Trophoblast cell (in vitro differentiated cells and primary cell): Measurements from ENCODE around the gene ZC3H7B.
A peak's percentile ranks its signal among the peaks of the same experiment; 100 is the strongest.

ENCODE experiments used
- DNase-seq, 2 donors: peaks; one replicate each; pipeline ENCODE4 v3.0.0-alpha.2; 2016
- H2AFZ ChIP-seq: 2 replicates; pipeline ENCODE4 v1.6.1; 2013; ENCODE audit warnings: low read length, moderate library complexity, mild to moderate bottlenecking; ENCODE audit not compliant: insufficient read depth, poor library complexity
- H2AK5ac ChIP-seq: 2 replicates; pipeline ENCODE4 v1.6.1; 2013; ENCODE audit warnings: mild to moderate bottlenecking, low read length
- H2BK120ac ChIP-seq: 2 replicates; pipeline ENCODE4 v1.6.1; 2013; ENCODE audit warnings: low read length, mild to moderate bottlenecking, moderate library complexity; ENCODE audit not compliant: insufficient read depth, poor library complexity
- H2BK12ac ChIP-seq: 2 replicates; pipeline ENCODE4 v1.6.1; 2013; ENCODE audit warnings: mild to moderate bottlenecking, low read length, moderate library complexity
- H2BK5ac ChIP-seq: 2 replicates; pipeline ENCODE4 v1.6.1; 2013; ENCODE audit warnings: low read length, low read depth, moderate library complexity, mild to moderate bottlenecking; ENCODE audit not compliant: poor library complexity
- H3K14ac ChIP-seq: 2 replicates; pipeline ENCODE4 v1.6.1; 2013; ENCODE audit warnings: mild to moderate bottlenecking, low read length
- H3K18ac ChIP-seq: 2 replicates; pipeline ENCODE4 v1.6.1; 2013; ENCODE audit warnings: mild to moderate bottlenecking, low read length
- H3K23ac ChIP-seq: 2 replicates; pipeline ENCODE4 v1.6.1; 2013; ENCODE audit warnings: low read length
- H3K27ac ChIP-seq: 2 replicates; pipeline ENCODE4 v1.5.1; 2013; ENCODE audit warnings: low read depth, mild to moderate bottlenecking, inconsistent platforms, low read length, moderate library complexity
- H3K27me3 ChIP-seq: 2 replicates; pipeline ENCODE4 v1.6.1; 2013; ENCODE audit warnings: inconsistent platforms, mild to moderate bottlenecking, low read length, moderate library complexity; ENCODE audit not compliant: insufficient read depth
- H3K36me3 ChIP-seq, 2 experiments: 1 replicate in 1 of 2; 2 replicates in 1 of 2; pipeline ENCODE4 v1.6.1; 2013; ENCODE audit warnings: low read length in 2 of 2, mild to moderate bottlenecking in 2 of 2, moderate library complexity in 1 of 2; ENCODE audit not compliant: insufficient read depth in 2 of 2, control insufficient read depth in 1 of 2
- H3K4ac ChIP-seq: 2 replicates; pipeline ENCODE4 v1.6.1; 2013; ENCODE audit warnings: low read depth, mild to moderate bottlenecking, low read length, moderate library complexity
- H3K4me1 ChIP-seq, 2 experiments: 1 replicate in 1 of 2; 2 replicates in 1 of 2; pipeline ENCODE4 v1.6.1; 2013; ENCODE audit warnings: low read length in 2 of 2, mild to moderate bottlenecking in 2 of 2, moderate library complexity in 1 of 2; ENCODE audit not compliant: insufficient read depth in 2 of 2, control insufficient read depth in 1 of 2
- H3K4me2 ChIP-seq: 2 replicates; pipeline ENCODE4 v1.6.1; 2013; ENCODE audit warnings: inconsistent platforms, mild to moderate bottlenecking, low read length, moderate library complexity
- H3K4me3 ChIP-seq: 2 replicates; pipeline ENCODE4 v1.5.1; 2013; ENCODE audit warnings: mild to moderate bottlenecking, low read depth, low read length, inconsistent platforms
- H3K79me1 ChIP-seq: one replicate; pipeline ENCODE4 v1.6.1; 2013; ENCODE audit warnings: low read length
- H3K79me2 ChIP-seq: 2 replicates; pipeline ENCODE4 v1.6.1; 2013; ENCODE audit warnings: low read length, mild to moderate bottlenecking; ENCODE audit not compliant: control insufficient read depth, insufficient read depth, poor library complexity
- H3K9ac ChIP-seq: 2 replicates; pipeline ENCODE4 v1.6.1; 2013; ENCODE audit warnings: mild to moderate bottlenecking, low read length
- H3K9me3 ChIP-seq: 2 replicates; pipeline ENCODE4 v1.6.1; 2013; ENCODE audit warnings: low read depth, mild to moderate bottlenecking, control low read depth, inconsistent platforms, low read length; ENCODE audit not compliant: insufficient read depth
- H4K12ac ChIP-seq: 2 replicates; pipeline ENCODE4 v1.6.1; 2013; ENCODE audit warnings: low read depth, mild to moderate bottlenecking, low read length, moderate library complexity
- H4K8ac ChIP-seq: 2 replicates; pipeline ENCODE4 v1.6.1; 2013; ENCODE audit warnings: low read depth, mild to moderate bottlenecking, low read length, moderate library complexity
- H4K91ac ChIP-seq: one replicate; pipeline ENCODE4 v1.6.1; 2013; ENCODE audit warnings: low read depth, mild to moderate bottlenecking, low read length, moderate library complexity
- WGBS: extraction: QIAGEN DNeasy Blood & Tissue Kit; methylation state at CpG from one replicate; pipeline ENCODE4 v1.1.7; 2013; ENCODE audit warnings: missing lambda C conversion rate; ENCODE audit not compliant: insufficient read length, insufficient coverage; ENCODE audit errors: extremely low coverage; 5-methylcytosine and 5-hydroxymethylcytosine counted together

Gene ZC3H7B

DNA sequence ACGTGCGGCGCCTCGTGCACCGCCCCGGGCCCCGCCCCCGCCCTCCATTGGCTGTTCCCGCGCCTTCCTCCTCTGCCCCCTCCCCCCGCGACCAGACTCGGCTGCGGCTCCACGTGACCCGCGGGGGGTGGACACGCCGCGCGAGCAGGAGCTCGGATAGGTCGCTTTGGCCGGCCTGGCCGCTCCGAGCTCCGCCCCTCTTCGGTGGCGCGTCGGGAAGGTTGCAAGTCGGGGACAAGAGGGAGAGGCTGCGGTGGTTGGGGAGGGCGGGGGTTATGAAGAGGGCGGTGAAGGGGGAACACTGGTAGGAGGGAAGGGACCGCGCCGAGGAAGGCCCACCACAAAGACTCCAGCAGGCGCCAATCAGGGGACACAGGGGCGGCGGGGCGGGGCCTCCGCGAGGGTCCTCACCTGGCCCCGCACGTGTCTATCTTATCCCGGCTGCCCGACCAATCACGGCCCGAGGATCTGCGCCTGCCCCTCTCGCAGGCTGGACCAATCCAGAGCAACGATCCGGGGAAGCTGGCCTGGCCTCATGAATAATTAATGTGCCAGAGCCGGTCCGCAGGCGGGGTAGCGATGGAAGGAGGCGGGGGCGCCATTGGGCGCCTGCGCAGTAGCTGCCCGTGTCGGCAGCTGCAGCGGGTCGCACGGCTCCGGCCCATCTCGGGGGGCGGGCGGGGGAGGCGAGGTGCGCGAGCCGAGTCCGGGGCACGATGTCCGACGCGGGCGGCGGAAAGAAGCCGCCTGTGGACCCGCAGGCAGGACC, 80.2 kb downstream of the ZC3H7B start, which contains the start of gene TEF:
Gene TEF, plus strand, starts transcription at position 614 of the 769 bp plus-strand sequence. Its CDS starts 103 bp downstream, at position 717.
- peak within 1 kb of the TSS; percentile 75 for H3K4me3 ChIP-seq
- peak within 1 kb of the TSS; percentile 42 for H2BK12ac ChIP-seq
- H3K27me3 ChIP-seq, result no peaks in the 10 kb centered on the region
- H3K23ac ChIP-seq, result no peak within 1 kb of the TSS
- peak within 1 kb of the TSS; percentile 88 for H3K4me2 ChIP-seq
- peak within 1 kb of the TSS; percentile 92 for H4K91ac ChIP-seq
- H2BK5ac ChIP-seq, result peak within 1 kb of the TSS; percentile 86
- H2BK120ac ChIP-seq, result peak within 1 kb of the TSS; percentile 88
- peak within 1 kb of the TSS; percentile 94 for H3K14ac ChIP-seq
- H2AFZ ChIP-seq, result peak within 1 kb of the TSS; percentile 96
- H3K9me3 ChIP-seq, result no peaks in the 10 kb centered on the region
- peaks cover 8 to 14% of the 10 kb centered on the region in 2 experiments for H3K4me1 ChIP-seq
- peaks cover 9% of the 10 kb centered on the region for H3K79me1 ChIP-seq
- peak within 1 kb of the TSS; percentile 62 for H3K27ac ChIP-seq
- peak within 1 kb of the TSS; percentile 92 for H4K8ac ChIP-seq
- peak within 1 kb of the TSS; percentile 83 for H3K18ac ChIP-seq
- H2AK5ac ChIP-seq, result no peak within 1 kb of the TSS
- DNase-seq, result peak; percentile 98
- peak within 1 kb of the TSS; percentile 82 for H3K4ac ChIP-seq
- H3K79me2 ChIP-seq, result peaks cover 2% of the 10 kb centered on the region
- no peak within 1 kb of the TSS for H3K9ac ChIP-seq
- H3K36me3 ChIP-seq, result no peaks in the 10 kb centered on the region
- H4K12ac ChIP-seq, result peak within 1 kb of the TSS; percentile 81
- WGBS, result no CpG with 5 or more reads among the region's 84 CpGs

DNA sequence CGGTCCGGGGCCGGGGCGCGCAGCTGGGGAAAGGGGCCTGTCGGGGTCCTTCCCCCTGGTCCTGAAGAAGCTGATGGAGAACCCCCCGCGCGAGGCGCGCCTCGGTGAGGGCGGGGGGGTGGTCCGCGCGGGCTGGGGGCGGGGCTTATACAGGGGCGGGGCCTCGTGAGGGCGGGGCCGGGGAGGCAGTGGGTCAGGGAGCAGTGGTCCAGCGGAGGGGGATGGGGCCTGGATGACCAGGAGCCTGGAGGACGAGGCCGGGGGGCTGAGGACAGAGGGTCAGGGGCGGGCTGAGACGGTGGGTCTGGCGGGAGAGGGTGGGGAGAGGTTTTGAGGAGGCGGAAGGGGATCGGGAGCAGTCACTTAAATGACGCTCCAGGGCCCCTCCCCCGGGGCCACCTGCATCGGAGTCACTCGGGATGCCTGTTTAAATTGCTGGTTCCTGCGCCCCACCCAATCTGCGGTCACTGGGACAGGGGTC, 80.8 kb downstream of the ZC3H7B start:
- Histone ChIP-seq H3K4me2 (peak overlapping the region; percentile 70), H3K9me3 (no peaks in the 10 kb centered on the region), H2AK5ac (no peak overlapping the region), H3K36me3 (no peaks in the 10 kb centered on the region), H3K23ac (no peak overlapping the region), H4K12ac (peak overlapping the region; percentile 81), H3K14ac (peak overlapping the region; percentile 88), H4K91ac (peak overlapping the region; percentile 92), H3K79me1 (peaks cover 9% of the 10 kb centered on the region), H4K8ac (peak overlapping the region; percentile 92), H3K4me1 (peaks cover 8 to 14% of the 10 kb centered on the region in 2 experiments), H3K4me3 (peak overlapping the region; percentile 75), H3K79me2 (peaks cover 2% of the 10 kb centered on the region), H3K4ac (peak overlapping the region; percentile 82), H2BK120ac (peak overlapping the region; percentile 75), H3K18ac (peak overlapping the region; percentile 83), H2BK5ac (peak overlapping the region; percentile 68), H3K27ac (no peak overlapping the region), H2AFZ (peak overlapping the region; percentile 91), H3K27me3 (no peaks in the 10 kb centered on the region), H3K9ac (no peak overlapping the region), H2BK12ac (no peak overlapping the region)
- peak; percentile 25 to 38 for DNase-seq
- WGBS, result no CpG with 5 or more reads among the region's 35 CpGs

GRCh38 chr22:41382610-41383009, 81.3 kb downstream of the ZC3H7B start:
- no peak overlapping the region for H2AK5ac ChIP-seq
- H3K18ac ChIP-seq, result no peak overlapping the region
- H2BK120ac ChIP-seq, result no peak overlapping the region
- H3K27ac ChIP-seq, result no peak overlapping the region
- no peak overlapping the region for H2BK5ac ChIP-seq
- peaks cover 9% of the 10 kb centered on the region for H3K79me1 ChIP-seq
- H3K4me3 ChIP-seq, result no peak overlapping the region
- H2AFZ ChIP-seq, result peak overlapping the region; percentile 91
- H2BK12ac ChIP-seq, result no peak overlapping the region
- H4K12ac ChIP-seq, result peak overlapping the region; percentile 54
- no peaks in the 10 kb centered on the region for H3K27me3 ChIP-seq
- no peak overlapping the region for H3K14ac ChIP-seq
- DNase-seq, result no peak
- H3K9me3 ChIP-seq, result no peaks in the 10 kb centered on the region
- peaks cover 8 to 14% of the 10 kb centered on the region in 2 experiments for H3K4me1 ChIP-seq
- no CpG with 5 or more reads among the region's 19 CpGs for WGBS
- no peak overlapping the region for H3K9ac ChIP-seq
- H3K36me3 ChIP-seq, result peaks cover 2 to 3% of the 10 kb centered on the region in 2 experiments
- H4K91ac ChIP-seq, result no peak overlapping the region
- no peak overlapping the region for H3K23ac ChIP-seq
- H3K79me2 ChIP-seq, result peaks cover 2% of the 10 kb centered on the region
- no peak overlapping the region for H4K8ac ChIP-seq
- no peak overlapping the region for H3K4ac ChIP-seq
- H3K4me2 ChIP-seq, result peak overlapping the region; percentile 70

- peaks cover 8 to 14% of the 10 kb centered on the region in 2 experiments for H3K4me1 ChIP-seq
- H3K4me2 ChIP-seq, result no peak overlapping the region
- no peak overlapping the region for H3K18ac ChIP-seq
- no peak overlapping the region for H2AK5ac ChIP-seq
- H3K4ac ChIP-seq, result no peak overlapping the region
- H3K36me3 ChIP-seq, result peaks cover 2 to 4% of the 10 kb centered on the region in 2 experiments
- H3K14ac ChIP-seq, result no peak overlapping the region
- no peak overlapping the region for H3K4me3 ChIP-seq
- H3K23ac ChIP-seq, result no peak overlapping the region
- H2BK120ac ChIP-seq, result no peak overlapping the region
- no peak overlapping the region for H4K91ac ChIP-seq
- H2AFZ ChIP-seq, result no peak overlapping the region
- H3K9ac ChIP-seq, result no peak overlapping the region
- H4K12ac ChIP-seq, result no peak overlapping the region
- H2BK5ac ChIP-seq, result no peak overlapping the region
- H3K9me3 ChIP-seq, result no peaks in the 10 kb centered on the region
- H3K79me2 ChIP-seq, result peaks cover 2% of the 10 kb centered on the region
- H3K79me1 ChIP-seq, result peaks cover 9% of the 10 kb centered on the region
- no peak overlapping the region for H2BK12ac ChIP-seq
- H4K8ac ChIP-seq, result no peak overlapping the region
- DNase-seq, result no peak
- H3K27ac ChIP-seq, result no peak overlapping the region
- WGBS, result no CpG with 5 or more reads among the region's 5 CpGs
- no peaks in the 10 kb centered on the region for H3K27me3 ChIP-seq
Measured at GRCh38 chr22:41383085-41383484, 81.8 kb downstream of the ZC3H7B start.
